Femur (tissue), 1 donor: ENCODE measurements around the gene PRCD.
A peak's percentile ranks its signal among the peaks of the same experiment; 100 is the strongest.
"Not testable (repeated sequence)": the region's sequence is repeated elsewhere in the genome, so short reads cannot be mapped to it uniquely, and the experiment has no call there.

Experiments used
- DNase-seq: peaks from one replicate; pipeline ENCODE4 v3.0.0-alpha.2; 2017

The PRCD gene

DNA sequence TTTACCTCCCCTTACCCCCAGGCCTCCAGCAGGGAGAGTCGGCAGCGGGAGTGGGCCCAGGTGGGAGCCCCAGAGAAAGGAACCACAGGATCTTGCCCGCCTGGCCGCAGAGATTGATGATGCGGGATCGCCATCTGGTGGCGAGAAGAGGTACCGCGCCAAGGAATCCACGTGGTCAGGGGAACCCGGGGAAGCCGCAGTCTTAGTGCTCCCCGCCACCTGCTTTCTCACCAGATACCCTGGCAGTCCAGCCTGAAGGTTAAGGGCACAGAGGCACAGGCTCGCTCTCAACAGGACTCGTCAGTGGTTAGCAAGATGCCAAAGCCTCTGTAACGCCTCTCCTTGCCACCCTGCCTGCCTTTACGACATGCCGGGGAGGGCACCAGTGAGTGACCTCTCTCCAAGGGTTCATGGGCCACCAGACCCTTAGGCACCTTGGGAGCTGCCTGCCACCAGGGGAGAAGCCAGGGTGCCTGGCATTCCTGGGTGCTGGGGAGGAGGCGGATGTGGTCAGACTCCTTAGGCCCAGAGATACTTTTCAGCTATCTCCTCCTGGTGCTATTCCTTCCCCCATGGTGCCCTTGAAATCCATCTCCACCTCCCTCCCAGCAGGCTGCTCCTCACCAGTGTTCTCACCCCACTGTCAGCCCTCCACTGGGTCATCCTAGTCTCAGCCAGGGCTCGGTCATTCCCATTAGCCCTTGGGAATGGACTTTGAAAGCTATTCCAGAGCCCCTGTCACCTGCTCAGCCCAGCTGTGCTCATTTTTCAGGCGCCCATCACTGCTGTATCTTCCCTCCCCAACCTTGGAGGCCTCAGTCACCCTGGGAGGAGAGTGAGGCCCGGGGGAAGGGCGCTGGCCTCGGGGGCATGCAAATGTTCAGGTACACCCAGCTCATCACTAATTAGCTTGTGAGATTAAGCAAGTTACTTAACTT, 33.2 kb upstream of the PRCD start:
- DNase-seq: peak; percentile 90

DNA sequence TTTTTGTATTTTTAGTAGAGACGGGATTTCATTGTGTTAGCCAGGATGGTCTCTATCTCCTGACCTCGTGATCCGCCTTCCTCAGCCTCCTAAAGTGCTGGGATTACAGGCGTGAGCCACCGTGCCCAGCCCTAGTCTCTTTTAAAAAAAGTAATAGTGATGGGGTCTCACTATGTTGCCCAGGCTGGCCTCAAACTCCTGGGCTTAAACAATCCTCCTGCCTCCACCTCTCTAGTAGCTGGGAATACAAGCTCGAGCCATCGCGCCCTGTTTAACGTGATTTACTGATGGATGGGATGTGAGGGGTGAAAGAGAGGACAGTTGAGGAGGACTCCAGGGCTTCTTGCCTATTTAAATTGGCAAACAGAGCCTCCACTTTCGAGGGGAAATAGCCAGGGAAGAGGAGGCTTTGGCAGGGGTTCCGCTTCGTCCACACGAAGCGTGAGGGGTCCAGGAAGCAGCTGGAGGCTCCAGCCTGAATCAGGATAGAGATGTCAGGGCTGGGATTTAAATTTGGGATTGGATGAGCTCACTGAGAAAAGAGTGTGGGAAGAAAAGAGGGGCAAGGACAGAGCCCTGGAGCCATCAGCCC, 31.3 kb upstream of the PRCD start:
- DNase-seq: peak; percentile 54

DNA sequence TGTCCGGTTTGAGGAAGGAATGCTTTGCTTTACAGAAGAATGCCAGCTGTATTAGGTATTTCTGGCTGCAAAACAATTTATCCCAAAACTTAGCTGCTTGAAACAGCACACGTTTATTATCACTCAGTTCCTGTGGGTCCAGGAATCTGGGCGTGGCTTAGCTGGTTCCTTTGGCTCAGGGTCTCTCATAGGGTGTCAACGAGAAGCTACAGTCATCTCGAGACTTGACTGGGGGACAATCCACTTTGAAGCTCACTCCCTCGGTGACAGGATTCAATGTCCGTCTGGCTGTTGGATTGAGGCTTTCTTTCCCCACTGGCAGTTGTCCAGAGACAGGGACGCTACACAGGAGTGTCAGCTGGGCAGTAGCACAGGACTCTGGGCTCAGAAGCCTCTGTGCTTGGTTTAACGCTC, 29.0 kb upstream of the PRCD start:
- peak; percentile 31 for DNase-seq

DNA sequence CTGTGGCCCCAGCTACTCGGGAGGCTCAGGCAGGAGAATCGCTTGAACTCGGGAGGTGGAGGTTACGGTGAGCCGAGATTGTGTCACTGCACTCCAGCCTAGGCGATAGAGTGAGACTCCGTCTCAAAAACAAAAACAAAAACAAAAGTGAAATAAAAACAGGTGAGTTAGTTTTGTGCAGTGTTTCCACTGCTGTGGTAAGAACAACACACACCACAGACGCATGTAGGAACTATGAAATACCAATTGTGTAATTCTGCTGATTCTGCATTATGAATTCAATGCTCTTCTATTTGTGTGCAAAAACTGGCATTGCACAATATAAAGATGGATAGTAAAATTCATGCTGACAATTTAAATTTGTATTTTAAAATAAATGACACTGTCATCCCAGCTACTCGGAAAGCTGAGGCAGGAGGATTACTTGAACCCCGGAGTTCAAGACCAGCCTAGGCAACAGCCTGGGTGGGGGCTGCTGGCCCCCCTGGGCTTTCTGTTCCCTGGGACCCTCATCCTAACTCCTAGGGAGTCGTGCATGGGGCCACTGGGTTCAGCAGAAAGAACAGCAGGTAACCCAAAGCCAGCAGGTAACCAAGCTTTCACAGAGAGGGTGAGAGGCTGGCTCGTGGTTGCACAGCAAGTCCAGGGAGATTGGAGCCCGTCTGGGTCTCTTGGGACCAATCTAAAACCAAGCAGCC, 28.0 kb upstream of the PRCD start:
- no peak for DNase-seq

DNA sequence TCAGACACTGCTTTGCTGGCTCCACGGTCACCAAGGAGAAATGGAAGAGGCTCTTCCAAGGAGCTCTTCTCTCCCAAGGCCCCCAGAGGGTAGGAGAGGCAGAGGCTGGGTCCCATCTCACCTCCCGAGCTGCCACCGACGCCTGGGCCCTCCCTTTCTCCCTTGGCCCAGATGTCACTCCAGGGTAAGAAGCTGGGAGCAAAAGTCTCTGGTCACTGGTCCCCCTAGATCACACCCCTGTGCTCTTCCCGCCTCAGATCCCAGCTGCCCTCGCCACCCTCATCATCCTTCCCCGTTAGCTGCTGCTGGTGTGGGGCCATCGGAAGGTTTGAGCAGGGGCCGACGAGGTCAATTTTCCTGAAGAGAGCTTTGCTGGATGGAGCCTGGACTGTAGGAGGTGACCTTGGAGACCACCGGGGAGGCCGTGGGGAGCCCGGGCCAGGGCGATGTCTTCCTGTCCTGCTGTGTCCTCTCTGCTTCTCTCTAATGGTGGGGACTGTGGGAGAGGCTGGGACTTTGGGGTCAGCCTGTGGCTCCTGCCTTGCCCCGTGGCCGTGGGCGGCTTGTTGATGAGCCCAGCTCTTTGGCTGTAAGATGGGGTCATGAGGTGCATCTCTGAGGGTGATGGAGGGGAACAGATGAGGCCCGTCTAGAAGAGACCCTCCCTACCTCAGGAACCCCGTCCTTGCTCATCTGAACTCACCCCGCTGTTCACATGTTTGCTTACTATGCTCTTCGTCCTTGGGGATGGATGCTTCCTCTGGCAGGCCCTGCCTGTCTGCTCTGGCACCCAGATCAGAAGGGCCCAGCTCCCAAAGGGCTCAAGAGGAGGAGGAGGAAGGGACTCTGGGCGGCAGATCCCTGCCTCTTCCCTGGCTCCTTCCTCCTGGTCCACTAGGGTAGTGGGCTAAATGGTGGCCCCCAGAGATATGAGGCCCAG, 27.2 kb upstream of the PRCD start:
- no peak for DNase-seq

DNA sequence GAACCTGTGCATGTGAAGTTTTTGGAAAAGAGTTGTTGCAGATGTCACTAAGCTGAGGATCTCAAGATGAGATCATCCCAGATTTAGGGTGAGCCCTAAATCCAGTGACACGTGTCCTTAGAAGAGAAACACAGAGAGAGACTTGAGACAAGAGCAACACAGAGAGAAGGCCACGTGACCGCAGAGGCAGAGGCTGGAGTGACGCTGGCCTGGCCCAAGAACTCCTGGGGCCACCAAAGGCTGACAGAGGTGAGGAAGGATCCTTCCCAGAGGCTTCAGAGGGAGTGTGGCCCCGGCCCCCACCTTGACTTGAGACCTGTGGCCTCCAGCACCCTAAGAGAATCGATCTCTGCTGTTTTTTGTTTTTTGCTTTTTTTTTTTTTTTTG, 26.5 kb upstream of the PRCD start:
- no peak for DNase-seq

DNA sequence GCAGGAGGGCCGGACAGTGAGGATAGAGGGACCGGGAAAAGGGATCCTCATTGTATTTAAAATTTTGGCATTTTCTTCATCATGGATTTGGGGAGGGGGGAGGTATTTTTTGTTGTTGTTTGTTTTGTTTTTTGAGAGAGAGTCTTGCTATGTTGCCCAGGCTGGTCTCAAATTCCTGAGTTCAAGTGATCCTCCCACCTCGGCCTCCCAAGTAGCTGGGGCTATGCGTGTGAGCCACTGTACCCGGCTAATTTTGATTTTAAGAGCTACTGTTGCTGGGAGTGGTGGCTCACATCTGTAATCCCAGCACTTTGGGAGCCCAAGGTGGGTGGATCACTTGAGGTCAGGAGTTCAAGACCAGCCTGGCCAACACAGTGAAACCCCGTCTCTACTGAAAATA, 25.5 kb upstream of the PRCD start:
- DNase-seq: not testable (repeated sequence)

DNA sequence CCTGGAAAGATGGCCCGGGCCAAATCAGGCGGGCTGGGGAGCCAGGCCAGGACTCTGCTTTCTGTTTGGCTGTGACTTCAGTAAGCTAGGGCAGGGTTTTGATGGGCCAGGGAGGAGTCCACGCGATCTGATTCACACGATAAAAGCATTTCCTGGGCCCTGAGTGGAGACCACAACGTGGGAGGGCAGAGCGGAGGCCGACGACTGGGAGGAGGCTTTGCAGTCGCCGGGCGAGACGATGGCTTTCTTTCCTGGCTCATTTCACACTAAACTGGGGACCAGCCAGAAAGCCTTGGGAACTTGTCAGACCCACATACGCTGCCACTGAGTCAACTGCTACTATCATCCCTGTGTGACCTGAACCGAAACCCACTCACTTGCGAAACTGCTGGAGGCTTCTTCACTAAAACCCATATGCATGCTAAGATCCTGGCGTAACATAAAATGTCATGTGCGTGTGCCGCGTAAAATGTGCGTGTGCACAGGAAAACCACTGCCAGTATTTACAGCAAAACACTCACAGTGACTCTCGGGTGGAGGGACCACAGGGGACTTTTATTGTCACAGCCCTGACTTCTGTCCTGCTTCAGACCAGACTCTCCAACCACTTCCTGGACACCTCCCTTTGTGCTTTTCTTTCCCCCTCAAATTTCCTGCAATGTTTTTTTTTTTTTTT, 24.4 kb upstream of the PRCD start:
- peak; percentile 73 for DNase-seq

DNA sequence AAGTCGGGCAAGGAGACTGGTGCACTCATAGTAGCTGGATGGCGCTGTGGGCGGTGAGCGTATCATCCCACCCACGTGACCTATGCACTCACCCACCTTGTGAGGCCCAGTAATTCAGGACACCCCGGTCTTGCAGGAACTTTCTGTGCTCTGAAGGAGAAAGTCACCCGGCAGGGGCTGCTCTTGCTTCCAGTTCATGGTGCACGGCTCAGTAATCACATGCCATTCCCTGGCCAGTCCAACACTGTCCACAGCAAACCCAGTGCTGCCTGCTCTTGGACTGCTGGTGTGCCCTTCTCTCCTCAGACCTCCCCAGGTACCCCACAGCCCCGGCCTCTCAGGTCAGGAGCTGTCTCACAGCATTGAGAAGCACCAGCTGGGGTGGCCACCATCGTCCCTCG, 22.2 kb upstream of the PRCD start:
- DNase-seq: no peak

DNA sequence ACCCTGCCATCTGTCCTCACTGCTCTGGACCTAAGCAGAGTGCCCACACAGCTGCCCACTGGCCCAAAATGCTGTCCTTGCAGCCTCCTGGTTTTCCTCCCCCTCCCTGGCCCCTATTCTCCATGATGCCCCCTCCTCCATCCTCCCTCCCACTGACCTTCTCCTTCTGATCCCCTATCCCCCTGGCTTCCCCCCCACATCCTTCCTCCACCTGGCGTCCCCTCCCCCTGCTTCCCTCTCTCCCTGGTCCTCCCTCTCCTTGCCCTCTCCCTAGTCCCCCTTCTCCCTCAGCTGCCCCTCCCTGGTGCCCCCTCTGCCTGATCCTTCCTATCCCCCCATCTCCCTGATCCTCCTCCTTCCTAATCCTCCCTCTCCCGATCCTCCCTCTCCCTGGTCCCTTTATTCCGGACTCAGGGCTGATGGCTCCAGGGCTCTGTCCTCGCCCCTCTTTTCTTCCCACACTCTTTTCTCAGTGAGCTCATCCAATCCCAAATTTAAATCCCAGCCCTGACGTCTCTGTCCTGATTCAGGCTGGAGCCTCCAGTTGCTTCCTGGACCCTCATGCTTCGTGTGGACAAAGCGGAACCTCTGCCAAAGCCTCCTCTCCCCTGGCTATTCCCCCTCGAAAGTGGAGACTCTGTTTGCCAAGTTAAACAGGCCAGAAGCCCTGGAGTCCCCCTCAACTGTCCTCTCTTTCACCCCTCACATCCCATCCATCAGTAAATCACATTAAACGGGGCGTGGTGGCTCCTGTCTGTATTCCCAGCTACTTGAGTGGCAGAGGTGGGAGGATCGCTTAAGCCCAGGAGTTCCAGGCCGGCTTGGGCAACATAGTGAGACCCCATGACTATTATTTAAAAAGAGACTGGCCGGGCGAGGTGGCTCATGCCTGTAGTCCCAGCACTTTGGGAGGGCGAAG, 20.5 kb upstream of the PRCD start:
- DNase-seq: peak; percentile 77

DNA sequence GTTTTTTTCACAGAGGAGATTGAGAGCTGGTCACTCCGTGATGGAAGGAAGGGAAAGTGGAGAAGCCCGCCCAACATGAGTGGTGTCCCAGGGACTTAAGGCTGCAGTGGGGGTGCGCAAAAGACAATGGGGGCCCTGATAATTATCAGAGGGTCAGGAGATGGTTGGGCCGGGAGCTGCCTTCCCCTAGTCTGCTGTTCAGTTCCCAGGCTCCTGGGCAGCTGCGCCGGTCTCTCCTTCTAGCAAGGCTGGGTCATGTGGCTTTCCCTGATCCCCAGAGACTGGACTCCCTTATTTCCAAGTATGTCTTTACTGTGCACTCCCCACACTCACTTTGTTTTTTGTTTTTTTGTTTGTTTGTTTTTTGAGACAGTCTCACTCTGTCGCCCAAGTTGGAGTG, 18.6 kb upstream of the PRCD start:
- no peak for DNase-seq

DNA sequence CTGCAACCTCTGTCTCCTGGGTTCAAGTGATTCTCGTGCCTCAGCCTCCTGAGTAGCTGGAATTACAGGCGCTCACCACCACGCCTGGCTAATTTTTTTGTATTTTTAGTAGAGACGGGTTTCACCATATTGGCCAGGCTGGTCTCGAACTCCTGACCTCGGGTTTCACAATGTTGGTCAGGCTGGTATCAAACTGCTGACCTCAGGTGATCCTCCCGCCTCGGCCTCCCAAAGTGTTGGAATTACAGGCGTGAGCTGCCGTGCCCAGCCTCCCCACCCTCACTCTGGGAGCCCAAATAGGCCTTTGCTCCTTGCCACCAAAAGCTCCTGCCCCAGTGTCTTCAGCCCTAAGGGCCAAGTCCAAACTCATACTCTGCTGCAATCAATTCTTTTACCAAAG, 18.2 kb upstream of the PRCD start:
- DNase-seq: not testable (repeated sequence)

DNA sequence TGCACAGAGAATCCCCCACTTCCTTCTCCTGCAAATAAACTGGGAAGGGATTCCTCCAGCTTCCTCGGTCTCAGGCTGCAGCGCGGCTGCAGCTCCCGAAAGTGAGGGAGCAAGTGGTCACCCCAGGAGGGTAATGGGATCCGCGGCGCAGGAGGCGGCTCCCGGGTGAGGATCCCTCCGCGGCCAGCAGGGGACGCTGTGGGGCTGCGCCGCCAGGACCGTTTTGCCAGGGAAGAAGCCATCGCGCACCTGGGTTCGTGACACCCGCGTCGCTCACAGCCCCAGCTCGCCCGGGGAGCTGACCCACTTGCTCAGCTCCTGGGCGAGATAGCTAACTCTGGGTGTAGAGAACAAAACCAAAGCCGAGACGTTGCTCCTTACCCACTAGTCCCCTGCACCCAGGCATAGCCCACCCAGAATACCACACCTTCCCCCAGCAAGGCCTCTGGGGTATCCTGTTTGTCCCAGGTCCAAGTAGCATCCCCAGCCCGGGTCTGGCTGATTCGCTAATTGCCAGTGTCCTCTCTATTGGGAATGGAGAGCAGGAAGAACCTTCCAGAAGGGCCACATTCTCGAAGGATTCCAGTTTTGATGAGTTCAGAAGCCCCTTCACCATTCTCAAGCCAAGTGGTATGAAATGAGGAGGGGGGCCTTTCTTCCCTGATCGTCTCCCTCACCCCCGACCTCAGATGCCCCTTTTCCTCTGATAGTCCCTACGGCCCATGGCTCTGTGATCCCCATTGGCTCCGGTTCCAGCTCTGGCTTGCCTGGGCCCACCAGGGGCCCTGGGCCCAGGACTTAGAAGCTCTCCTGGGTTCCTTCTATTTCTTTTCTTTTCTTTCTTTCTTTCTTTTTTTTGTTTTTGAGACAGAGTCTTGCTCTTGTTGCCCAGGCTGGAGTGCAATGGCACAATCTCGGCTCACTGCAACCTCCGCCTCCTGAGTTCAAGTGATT, 16.5 kb upstream of the PRCD start:
- DNase-seq: peak; percentile 80

DNA sequence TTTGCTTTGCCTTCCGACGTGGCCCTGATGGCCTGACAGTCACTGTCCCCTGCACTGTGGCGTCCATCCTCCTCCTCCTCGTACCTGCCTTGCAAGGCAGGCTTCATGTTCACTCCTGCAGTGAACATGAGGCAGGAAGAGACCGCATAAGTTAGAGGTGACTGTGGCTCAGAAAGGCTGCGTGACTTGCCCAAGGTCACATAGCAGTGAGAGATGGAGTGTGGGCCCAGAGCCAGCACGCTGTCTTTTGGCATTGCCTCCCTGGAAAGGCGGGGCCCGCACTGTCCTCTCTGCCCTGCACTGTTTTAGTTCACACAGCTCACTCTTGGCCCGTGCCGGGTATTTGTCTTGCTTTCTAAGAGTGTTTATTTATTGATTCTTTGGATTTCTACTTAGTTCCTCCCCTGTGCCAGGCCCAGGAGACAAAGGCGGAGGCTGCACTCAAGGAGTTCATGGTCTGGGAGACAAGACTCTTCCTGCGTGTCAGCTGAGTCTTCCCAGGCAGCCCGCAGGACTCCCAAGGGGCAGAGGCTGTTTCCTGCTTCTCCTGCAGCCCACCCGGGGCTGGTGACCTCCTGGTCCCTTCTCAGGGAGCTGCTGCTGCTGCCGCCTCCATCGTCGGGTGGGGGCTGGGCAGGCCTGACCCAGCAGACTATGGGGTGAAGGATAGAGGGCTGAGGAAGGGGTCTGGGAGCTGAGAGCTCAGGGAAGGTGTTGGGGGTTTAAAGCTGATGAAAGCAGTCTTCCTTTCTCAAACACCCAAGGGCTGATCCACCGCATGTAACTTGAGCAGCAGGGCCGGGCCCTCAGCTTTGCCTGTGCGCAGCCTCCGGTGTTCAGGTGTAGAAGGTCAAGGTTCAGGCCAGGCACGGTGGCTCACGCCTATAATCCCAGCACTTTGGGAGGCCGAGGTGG, 15.0 kb upstream of the PRCD start:
- DNase-seq: no peak

DNA sequence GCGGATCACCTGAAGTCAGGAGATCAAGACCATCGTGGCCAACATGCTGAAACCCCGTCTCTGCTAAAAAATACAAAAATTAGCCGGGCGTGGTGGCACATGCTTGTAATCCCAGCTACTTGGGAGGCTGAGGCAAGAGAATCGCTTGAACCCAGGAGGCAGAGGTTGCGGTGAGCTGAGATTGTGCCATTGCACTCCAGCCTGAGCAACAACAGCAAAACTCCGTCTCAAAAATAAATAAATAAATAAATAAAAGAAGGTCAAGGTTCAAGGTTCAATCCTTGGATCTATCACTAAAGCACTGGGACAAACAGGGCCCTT, 14.4 kb upstream of the PRCD start:
- not testable (repeated sequence) for DNase-seq

DNA sequence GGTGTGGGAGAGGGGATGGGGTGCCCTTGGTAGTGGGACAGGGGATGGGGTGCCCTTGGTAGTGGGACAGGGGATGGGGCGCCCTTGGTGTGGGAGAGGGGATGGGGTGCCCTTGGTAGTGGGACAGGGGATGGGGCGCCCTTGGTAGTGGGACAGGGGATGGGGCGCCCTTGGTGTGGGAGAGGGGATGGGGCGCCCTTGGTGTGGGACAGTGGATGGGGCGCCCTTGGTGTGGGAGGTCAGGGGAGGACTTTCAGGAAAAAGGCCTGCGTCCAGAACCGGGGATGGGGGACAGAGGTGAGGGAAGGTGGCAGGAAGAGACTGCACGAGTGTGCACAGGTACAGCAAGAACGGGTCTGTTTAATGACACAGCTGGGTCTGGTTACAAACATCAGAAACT, 12.8 kb upstream of the PRCD start:
- not testable (repeated sequence) for DNase-seq

DNA sequence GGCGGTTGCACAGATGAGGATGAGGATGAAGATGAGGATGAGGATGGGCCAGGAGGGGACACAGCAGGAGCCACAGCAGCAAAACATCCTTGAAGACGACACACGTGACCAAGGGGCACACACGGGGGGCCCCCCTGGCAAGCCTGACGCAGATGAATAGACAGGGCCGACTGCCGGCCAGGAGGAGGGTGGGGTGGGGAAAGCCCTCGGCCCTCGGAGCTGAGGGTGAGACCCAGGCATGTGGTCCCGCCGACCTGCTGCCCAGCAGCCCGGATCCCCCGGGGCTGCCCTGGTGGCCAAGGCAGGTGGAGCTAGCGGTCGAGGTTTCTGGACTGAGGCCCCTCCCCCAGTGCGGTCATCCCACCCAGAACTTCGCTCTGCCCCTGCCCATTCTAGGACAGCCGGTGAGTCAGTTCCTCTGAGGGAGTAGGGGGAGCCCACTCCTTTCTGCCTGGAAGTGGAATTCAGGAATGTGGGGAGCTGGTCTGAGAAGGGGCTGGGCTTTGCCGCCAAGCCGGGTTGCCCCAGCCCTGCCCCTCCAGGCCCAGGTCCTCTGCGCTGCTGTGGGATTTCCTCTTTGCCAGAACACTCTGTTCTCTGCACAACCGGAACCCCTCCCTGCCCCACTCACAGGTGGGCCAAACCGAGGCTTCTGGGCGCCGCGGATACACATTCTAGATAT, 12.3 kb upstream of the PRCD start:
- peak; percentile 80 for DNase-seq

DNA sequence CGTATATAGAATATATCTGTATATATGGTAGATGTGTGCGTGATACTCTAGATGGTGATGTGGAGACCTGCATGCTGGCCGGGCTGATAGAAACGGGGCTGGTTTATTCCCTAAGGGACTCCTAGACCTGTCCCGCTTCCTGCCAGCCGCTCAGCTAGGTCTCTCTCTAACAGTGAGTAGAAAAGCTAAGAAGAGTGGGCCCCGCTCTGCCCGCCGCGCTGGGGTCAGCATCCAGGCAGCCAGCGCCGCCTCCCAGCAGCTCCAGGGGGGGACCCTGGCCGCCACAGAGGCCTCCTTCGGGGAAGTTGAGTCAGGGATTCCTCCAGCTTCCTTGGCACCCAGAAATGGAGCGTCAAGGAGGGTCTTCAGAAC, 11.7 kb upstream of the PRCD start:
- DNase-seq: no peak
